Astrocyte (in vitro differentiated cells and primary cell): ENCODE results near the gene FNDC11.

Source experiments
- CTCF ChIP-seq: IDR thresholded peaks from 2 replicates; pipeline ENCODE4 v1.5.1; 2011; ENCODE audit warnings: low read depth, mild to moderate bottlenecking, inconsistent platforms, low read length, moderate library complexity; ENCODE audit not compliant: insufficient read depth
- EZH2 ChIP-seq: IDR thresholded peaks from 2 replicates; pipeline ENCODE4 v1.6.1; 2012; ENCODE audit warnings: mild to moderate bottlenecking, low read length, inconsistent platforms; ENCODE audit not compliant: insufficient read depth

GRCh38 chr20:63591786-63592355 lies 37.9 kb downstream of the FNDC11 start:
- TF ChIP-seq CTCF (no peak), EZH2 (no peak)
